ENCODE results near the gene F3. TPM values are rescaled to one million over a fixed set of nuclear protein-coding genes. Genes with fewer than 3 reads are reported as not detected.

Gene F3
- total RNA-seq, 1 donor from 2014 or later, result 0.93 TPM

DNA sequence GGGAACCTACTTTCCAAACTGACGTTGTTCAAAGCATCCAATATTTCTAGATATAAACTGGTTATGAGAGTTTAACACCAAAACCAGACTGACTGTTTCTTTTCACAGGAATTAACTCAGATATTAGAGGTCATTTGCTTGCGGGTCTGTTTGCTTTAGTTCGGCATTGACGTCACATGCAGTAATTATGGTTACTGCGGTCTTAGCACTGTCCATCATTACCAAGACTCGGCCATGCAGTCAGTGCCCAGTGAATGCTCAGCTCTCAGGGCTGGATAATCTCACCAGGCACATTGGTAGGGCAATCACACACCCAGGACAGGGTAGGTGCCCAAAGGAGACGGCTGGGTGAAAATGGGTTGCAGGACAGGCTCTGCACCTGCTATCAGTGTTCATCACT lies 9.9 kb upstream of the F3 start:
- TF ChIP-seq, protein P1, sequence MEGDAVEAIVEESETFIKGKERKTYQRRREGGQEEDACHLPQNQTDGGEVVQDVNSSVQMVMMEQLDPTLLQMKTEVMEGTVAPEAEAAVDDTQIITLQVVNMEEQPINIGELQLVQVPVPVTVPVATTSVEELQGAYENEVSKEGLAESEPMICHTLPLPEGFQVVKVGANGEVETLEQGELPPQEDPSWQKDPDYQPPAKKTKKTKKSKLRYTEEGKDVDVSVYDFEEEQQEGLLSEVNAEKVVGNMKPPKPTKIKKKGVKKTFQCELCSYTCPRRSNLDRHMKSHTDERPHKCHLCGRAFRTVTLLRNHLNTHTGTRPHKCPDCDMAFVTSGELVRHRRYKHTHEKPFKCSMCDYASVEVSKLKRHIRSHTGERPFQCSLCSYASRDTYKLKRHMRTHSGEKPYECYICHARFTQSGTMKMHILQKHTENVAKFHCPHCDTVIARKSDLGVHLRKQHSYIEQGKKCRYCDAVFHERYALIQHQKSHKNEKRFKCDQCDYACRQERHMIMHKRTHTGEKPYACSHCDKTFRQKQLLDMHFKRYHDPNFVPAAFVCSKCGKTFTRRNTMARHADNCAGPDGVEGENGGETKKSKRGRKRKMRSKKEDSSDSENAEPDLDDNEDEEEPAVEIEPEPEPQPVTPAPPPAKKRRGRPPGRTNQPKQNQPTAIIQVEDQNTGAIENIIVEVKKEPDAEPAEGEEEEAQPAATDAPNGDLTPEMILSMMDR (IDR thresholded peaks at IDR 0.05; ENCODE audit: partially characterized antibody, unreplicated experiment), result no peak
- no peaks in the 10 kb centered on the region for H3K36me3 Mint-ChIP-seq (ENCODE audit: unreplicated experiment)
- peaks cover 53% of the 10 kb centered on the region for H3K4me1 Mint-ChIP-seq (ENCODE audit: low read depth, unreplicated experiment)
- H3K9me3 Mint-ChIP-seq (ENCODE audit: unreplicated experiment), result peaks cover 2% of the 10 kb centered on the region
- DNase-seq, result no peak
- H3K4me3 Mint-ChIP-seq (ENCODE audit: unreplicated experiment), result peak overlapping the region; percentile 21
- peaks cover 5% of the 10 kb centered on the region for H3K27me3 Mint-ChIP-seq (ENCODE audit: unreplicated experiment)
- no peak overlapping the region for H3K27ac Mint-ChIP-seq (ENCODE audit: unreplicated experiment)

DNA sequence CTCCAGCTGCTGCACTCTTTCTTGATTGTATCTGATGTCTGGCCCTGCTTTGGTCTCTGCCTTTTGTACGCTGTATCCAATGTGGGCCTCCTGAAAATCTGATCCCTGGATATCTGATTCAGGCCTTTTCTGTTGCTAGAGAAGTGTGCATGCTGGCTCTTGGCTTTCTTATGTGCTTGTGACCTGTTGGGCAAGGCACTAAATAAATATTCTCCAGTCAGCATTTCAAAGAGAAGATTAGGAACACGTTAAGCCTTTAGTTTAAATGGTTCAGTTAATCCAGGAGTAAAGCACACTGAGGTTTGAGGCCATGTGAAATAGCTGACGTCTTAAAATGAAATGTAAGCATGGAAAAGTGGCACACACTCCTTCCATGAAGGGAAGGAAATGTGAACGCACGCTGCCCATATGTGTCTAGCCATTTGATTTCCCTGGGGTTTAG lies 9.3 kb upstream of the F3 start:
- Mint-ChIP-seq H3K4me1 (ENCODE audit: low read depth, unreplicated experiment) (peaks cover 53% of the 10 kb centered on the region), H3K27me3 (ENCODE audit: unreplicated experiment) (peaks cover 5% of the 10 kb centered on the region), H3K4me3 (ENCODE audit: unreplicated experiment) (peak overlapping the region; percentile 21), H3K27ac (ENCODE audit: unreplicated experiment) (peak overlapping the region; percentile 57), H3K9me3 (ENCODE audit: unreplicated experiment) (peaks cover 2% of the 10 kb centered on the region), H3K36me3 (ENCODE audit: unreplicated experiment) (no peaks in the 10 kb centered on the region)
- TF ChIP-seq, protein P1 (IDR thresholded peaks at IDR 0.05; ENCODE audit: partially characterized antibody, unreplicated experiment), result no peak
- no peak for DNase-seq

DNA sequence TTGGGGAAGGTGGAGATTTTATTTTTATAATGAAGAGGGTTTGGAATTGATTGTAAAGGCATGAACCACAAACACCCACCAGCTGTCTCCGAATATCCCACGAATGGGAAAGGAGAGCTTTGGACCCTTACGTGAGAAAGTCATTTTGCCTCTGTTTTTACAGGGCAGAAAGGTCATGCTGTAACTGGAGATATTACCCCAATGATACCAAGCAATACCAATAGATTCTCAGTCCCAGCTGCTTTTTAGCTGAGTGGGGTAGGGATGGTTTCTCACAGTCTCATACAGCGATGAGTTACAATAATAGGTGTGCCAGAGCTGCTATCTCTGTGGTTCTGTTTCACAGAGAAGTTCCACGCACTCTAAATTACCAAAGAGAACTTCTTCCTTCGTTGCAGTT lies 8.8 kb upstream of the F3 start:
- Mint-ChIP-seq H3K4me1 (ENCODE audit: low read depth, unreplicated experiment) (peaks cover 50% of the 10 kb centered on the region), H3K27ac (ENCODE audit: unreplicated experiment) (no peak overlapping the region), H3K27me3 (ENCODE audit: unreplicated experiment) (peaks cover 2% of the 10 kb centered on the region)

DNA sequence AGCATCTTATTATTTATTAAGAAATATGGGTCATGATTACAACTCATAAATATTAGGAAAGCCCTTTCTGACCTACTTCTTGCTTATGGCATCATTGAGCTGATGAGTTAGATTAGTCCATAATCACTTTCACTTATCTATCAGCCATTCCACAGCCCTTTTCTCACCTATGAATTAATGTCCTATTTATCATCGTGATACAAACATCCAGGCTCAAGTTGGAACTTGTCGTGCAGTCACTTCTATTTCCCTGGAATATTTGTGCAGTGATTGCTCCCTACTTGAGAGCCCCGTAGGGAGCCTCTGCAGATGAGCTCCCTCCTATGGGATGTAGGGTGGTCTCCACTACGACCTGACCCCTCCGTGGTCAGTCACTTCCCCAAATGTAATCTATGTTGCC lies 8.1 kb upstream of the F3 start:
- TF ChIP-seq, protein P1 (IDR thresholded peaks at IDR 0.05; ENCODE audit: partially characterized antibody, unreplicated experiment), result no peak

More for the DNA sequence above, 8.8 kb upstream of the F3 start:
- Mint-ChIP-seq H3K9me3 (ENCODE audit: unreplicated experiment) (no peaks in the 10 kb centered on the region), H3K36me3 (ENCODE audit: unreplicated experiment) (no peaks in the 10 kb centered on the region), H3K4me3 (ENCODE audit: unreplicated experiment) (no peak overlapping the region)
- TF ChIP-seq, protein P1 (IDR thresholded peaks at IDR 0.05; ENCODE audit: partially characterized antibody, unreplicated experiment), result no peak
- no peak for DNase-seq

DNA sequence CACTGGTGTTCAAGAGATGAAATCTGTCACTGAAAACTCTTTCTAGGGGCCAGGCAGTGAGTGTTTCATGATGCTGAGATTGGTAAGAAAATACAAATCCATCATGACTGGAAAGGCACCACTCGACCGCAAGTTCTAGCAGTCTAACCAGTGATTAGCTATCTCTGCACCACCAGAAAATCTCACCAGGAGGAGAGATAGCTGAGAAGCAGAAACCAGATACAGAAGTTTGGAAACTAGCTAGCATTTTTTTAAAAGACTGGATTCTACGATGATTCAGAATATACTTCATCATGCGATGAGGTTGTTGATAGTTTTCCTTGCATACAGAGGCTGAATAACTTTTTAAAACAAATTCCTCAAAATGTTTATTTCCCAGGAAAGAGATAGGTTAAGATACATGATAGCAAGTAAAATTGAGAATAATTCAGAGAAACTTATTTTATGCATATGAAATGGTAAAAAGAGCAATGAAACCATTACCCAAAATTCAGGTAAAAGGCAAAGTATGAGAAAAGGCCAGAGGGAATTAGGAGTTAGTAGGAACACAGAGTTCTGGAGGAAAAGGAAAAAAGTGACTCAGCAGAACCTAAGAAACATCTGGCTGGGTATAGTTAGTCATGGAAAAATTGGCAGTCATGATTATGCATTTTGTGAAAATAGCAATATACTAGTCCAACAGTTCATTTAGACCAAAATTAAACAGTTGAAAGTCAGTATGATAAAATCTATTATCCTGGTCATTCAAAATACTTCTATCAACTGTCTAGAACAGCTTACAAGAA lies 3.3 kb upstream of the F3 start:
- H3K4me3 Mint-ChIP-seq (ENCODE audit: unreplicated experiment), result no peak overlapping the region
- H3K27me3 Mint-ChIP-seq (ENCODE audit: unreplicated experiment), result peaks cover 8% of the 10 kb centered on the region
- H3K4me1 Mint-ChIP-seq (ENCODE audit: low read depth, unreplicated experiment), result peaks cover under 1% of the 10 kb centered on the region
- H3K36me3 Mint-ChIP-seq (ENCODE audit: unreplicated experiment), result no peaks in the 10 kb centered on the region
- peaks cover 2% of the 10 kb centered on the region for H3K9me3 Mint-ChIP-seq (ENCODE audit: unreplicated experiment)
- TF ChIP-seq, protein P1 (IDR thresholded peaks at IDR 0.05; ENCODE audit: partially characterized antibody, unreplicated experiment), result no peak
- H3K27ac Mint-ChIP-seq (ENCODE audit: unreplicated experiment), result no peak overlapping the region
- no peak for DNase-seq

More for the DNA sequence above, 8.1 kb upstream of the F3 start:
- no peaks in the 10 kb centered on the region for H3K36me3 Mint-ChIP-seq (ENCODE audit: unreplicated experiment)
- H3K4me1 Mint-ChIP-seq (ENCODE audit: low read depth, unreplicated experiment), result peaks cover 43% of the 10 kb centered on the region
- H3K27ac Mint-ChIP-seq (ENCODE audit: unreplicated experiment), result no peak overlapping the region
- H3K9me3 Mint-ChIP-seq (ENCODE audit: unreplicated experiment), result no peaks in the 10 kb centered on the region
- no peak for DNase-seq
- H3K27me3 Mint-ChIP-seq (ENCODE audit: unreplicated experiment), result peaks cover 2% of the 10 kb centered on the region
- H3K4me3 Mint-ChIP-seq (ENCODE audit: unreplicated experiment), result no peak overlapping the region

Measured in glutamatergic neuron (in vitro differentiated cells).